ENCODE measurements around the gene UAP1L1. TPM values are rescaled to one million over a fixed set of nuclear protein-coding genes. Genes with fewer than 3 reads are reported as not detected.

UAP1L1 gene
- total RNA-seq, 1 experiment from 2014 or later, result 6.6 TPM

GRCh38 chr9:137041124-137041523, 36.2 kb upstream of the UAP1L1 start:
- TF ChIP-seq, protein P1, sequence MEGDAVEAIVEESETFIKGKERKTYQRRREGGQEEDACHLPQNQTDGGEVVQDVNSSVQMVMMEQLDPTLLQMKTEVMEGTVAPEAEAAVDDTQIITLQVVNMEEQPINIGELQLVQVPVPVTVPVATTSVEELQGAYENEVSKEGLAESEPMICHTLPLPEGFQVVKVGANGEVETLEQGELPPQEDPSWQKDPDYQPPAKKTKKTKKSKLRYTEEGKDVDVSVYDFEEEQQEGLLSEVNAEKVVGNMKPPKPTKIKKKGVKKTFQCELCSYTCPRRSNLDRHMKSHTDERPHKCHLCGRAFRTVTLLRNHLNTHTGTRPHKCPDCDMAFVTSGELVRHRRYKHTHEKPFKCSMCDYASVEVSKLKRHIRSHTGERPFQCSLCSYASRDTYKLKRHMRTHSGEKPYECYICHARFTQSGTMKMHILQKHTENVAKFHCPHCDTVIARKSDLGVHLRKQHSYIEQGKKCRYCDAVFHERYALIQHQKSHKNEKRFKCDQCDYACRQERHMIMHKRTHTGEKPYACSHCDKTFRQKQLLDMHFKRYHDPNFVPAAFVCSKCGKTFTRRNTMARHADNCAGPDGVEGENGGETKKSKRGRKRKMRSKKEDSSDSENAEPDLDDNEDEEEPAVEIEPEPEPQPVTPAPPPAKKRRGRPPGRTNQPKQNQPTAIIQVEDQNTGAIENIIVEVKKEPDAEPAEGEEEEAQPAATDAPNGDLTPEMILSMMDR (conservative IDR thresholded peaks at IDR 0.05), result no peak
- Mint-ChIP-seq H3K4me3 (no peak overlapping the region), H3K27me3 (ENCODE audit: low read depth) (peaks cover 10% of the 10 kb centered on the region)

More at GRCh38 chr9:137041124-137041523, 36.2 kb upstream of the UAP1L1 start:
- H3T11ph ChIP-seq (ENCODE audit: low read length), result no peak overlapping the region
- no peaks in the 10 kb centered on the region for H4K20me1 ChIP-seq (ENCODE audit: control insufficient read depth, insufficient read depth, insufficient read length)
- H3K23ac ChIP-seq (ENCODE audit: insufficient read length, low read depth, low read length), result no peak overlapping the region
- H2BK5ac ChIP-seq (ENCODE audit: insufficient read length, low read length), result no peak overlapping the region
- H3K27me3 ChIP-seq (ENCODE audit: insufficient read depth, low read length), result no peaks in the 10 kb centered on the region; the same call in 1 of the 2 replicates
- no peaks in the 10 kb centered on the region for H3K79me1 ChIP-seq (ENCODE audit: insufficient read depth, low read depth, low read length, poor library complexity, severe bottlenecking)
- no peaks in the 10 kb centered on the region for H3K9me3 ChIP-seq (ENCODE audit: control insufficient read depth, low read depth, low read length)
- peaks cover 5 to 6% of the 10 kb centered on the region in 2 experiments for H3K4me1 Mint-ChIP-seq
- no peak overlapping the region for H4K8ac ChIP-seq (replicated peaks; ENCODE audit: insufficient read length, low read depth, low read length)
- H2AK5ac ChIP-seq (ENCODE audit: insufficient read length, low read length), result no peak overlapping the region
- H3K56ac ChIP-seq (ENCODE audit: insufficient read length, low read depth, low read length), result no peak overlapping the region
- no peak overlapping the region for H2AFZ ChIP-seq (ENCODE audit: low read length)
- no peak overlapping the region for H4K5ac ChIP-seq (ENCODE audit: insufficient read length, low read depth, low read length)
- H3K27ac ChIP-seq (ENCODE audit: insufficient read length, low read depth, low read length), result no peak overlapping the region
- no CpG with 5 or more reads among the region's 16 CpGs for WGBS (ENCODE audit: extremely low coverage, insufficient read length, low lambda C conversion rate)
- H2BK20ac ChIP-seq (ENCODE audit: low read depth, low read length, poor library complexity, severe bottlenecking), result no peak overlapping the region
- peaks cover 2% of the 10 kb centered on the region; the same call in 1 of the 2 replicates for H3K79me2 ChIP-seq (ENCODE audit: insufficient read depth, low read length)
- H3K9me3 Mint-ChIP-seq, result no peaks in the 10 kb centered on the region
- H2BK15ac ChIP-seq (ENCODE audit: low read depth, low read length), result no peak overlapping the region
- no peaks in the 10 kb centered on the region for H3K4me1 ChIP-seq (ENCODE audit: insufficient read depth, low read length)
- H3K36me3 Mint-ChIP-seq (ENCODE audit: insufficient read depth in 1 of 3, low read depth in 3 of 3), result peaks cover 0 to 14% (median 5%) of the 10 kb centered on the region in 3 experiments; a peak in 5 of 7 replicates
- no peak for DNase-seq
- no peak overlapping the region for H3K18ac ChIP-seq (ENCODE audit: insufficient read length, low read depth, low read length)
- H3K23me2 ChIP-seq (ENCODE audit: insufficient read length, low read depth, low read length, poor library complexity, severe bottlenecking), result peaks cover 7% of the 10 kb centered on the region
- H3K4ac ChIP-seq (ENCODE audit: low read depth, low read length), result no peak overlapping the region
- no peak overlapping the region for H3K4me2 ChIP-seq (ENCODE audit: insufficient read depth, insufficient read length, low read length)
- H2BK12ac ChIP-seq (ENCODE audit: insufficient read length, low read depth, low read length), result no peak overlapping the region
- H4K91ac ChIP-seq (ENCODE audit: insufficient read length, low read depth, low read length), result no peak overlapping the region
- H3K14ac ChIP-seq (ENCODE audit: insufficient read depth, low read length), result no peak overlapping the region
- H2BK120ac ChIP-seq (ENCODE audit: low read depth, low read length, poor library complexity, severe bottlenecking), result no peak overlapping the region
- no peak overlapping the region for H3K9ac ChIP-seq (ENCODE audit: extremely low read depth, insufficient read length, low read length)
- no peak overlapping the region for H3K27ac Mint-ChIP-seq

Data from H9 (cell line).